OCI-LY1 (cell line): ENCODE measurements around the gene NOP16.

Experiments used
- EZH2 ChIP-seq: fragments of 200-600 bp; sonication (generic), shearing (Covaris generic); IDR thresholded peaks from 2 replicates; pipeline ENCODE4 v1.8.0; 2017; ENCODE audit warnings: borderline replicate concordance, mixed run types, mild to moderate bottlenecking, antibody characterized with exemption, low read length, moderate library complexity, mixed read lengths
- TF ChIP-seq, protein P1 (sequence below): fragments of 200-600 bp; sonication (generic), shearing (Covaris generic); IDR thresholded peaks from 2 replicates; pipeline ENCODE4 v1.5.1; 2017; ENCODE audit warnings: mild to moderate bottlenecking, antibody characterized with exemption, low read length, moderate library complexity, mixed read lengths

DNA sequence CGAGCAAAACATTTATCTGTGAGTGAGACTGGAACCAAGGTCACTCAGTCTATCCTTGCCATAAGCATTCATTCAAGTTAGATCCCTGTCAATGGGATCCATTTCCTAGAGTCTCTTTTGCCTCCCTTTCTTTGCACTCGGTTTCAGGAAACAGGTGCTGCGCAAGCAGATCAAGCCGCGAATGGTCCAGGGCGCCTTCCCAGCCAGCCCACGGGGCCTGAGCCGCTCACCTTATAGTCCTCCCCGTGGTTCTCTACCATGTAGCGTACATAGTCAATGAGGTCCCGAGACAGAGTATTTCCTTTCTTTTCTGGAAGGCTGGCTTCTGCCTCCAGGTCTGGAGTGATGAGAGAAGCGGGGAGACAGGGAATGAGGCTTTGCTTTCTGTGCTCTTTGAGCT is 3.4 kb downstream of the NOP16 start:
- TF ChIP-seq, protein P1, sequence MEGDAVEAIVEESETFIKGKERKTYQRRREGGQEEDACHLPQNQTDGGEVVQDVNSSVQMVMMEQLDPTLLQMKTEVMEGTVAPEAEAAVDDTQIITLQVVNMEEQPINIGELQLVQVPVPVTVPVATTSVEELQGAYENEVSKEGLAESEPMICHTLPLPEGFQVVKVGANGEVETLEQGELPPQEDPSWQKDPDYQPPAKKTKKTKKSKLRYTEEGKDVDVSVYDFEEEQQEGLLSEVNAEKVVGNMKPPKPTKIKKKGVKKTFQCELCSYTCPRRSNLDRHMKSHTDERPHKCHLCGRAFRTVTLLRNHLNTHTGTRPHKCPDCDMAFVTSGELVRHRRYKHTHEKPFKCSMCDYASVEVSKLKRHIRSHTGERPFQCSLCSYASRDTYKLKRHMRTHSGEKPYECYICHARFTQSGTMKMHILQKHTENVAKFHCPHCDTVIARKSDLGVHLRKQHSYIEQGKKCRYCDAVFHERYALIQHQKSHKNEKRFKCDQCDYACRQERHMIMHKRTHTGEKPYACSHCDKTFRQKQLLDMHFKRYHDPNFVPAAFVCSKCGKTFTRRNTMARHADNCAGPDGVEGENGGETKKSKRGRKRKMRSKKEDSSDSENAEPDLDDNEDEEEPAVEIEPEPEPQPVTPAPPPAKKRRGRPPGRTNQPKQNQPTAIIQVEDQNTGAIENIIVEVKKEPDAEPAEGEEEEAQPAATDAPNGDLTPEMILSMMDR, result no peak
- no peak for TF ChIP-seq EZH2
